IMR-90 (cell line): ENCODE measurements around the gene KIF1B.

Experiments used
- CHD1 ChIP-seq: IDR thresholded peaks from 2 replicates; pipeline ENCODE4 v1.6.1; 2012; ENCODE audit warnings: low read depth, low read length, improper control_type of control experiment
- FOS ChIP-seq: fragments of 150-350 bp; IDR thresholded peaks from 2 replicates; pipeline ENCODE4 v1.6.1; 2016; ENCODE audit warnings: low read depth, low read length
- MAZ ChIP-seq: IDR thresholded peaks from 2 replicates; pipeline ENCODE4 v1.6.1; 2012; ENCODE audit warnings: low read depth, mild to moderate bottlenecking, low read length, improper control_type of control experiment, moderate library complexity, borderline replicate concordance
- MXI1 ChIP-seq: IDR thresholded peaks from 2 replicates; pipeline ENCODE4 v1.6.1; 2012; ENCODE audit warnings: low read depth, mild to moderate bottlenecking, low read length, moderate library complexity, borderline replicate concordance
- NFE2L2 ChIP-seq: fragments of 150-350 bp; IDR thresholded peaks from 2 replicates; pipeline ENCODE4 v1.6.1; 2016; ENCODE audit warnings: low read depth, mild to moderate bottlenecking, low read length
- POLR2A ChIP-seq: IDR thresholded peaks from 2 replicates; pipeline ENCODE4 v1.6.1; 2012; ENCODE audit warnings: mild to moderate bottlenecking, low read depth, low read length
- RAD21 ChIP-seq: IDR thresholded peaks from 2 replicates; pipeline ENCODE4 v1.6.1; 2012; ENCODE audit warnings: low read length, improper control_type of control experiment
- RCOR1 ChIP-seq: IDR thresholded peaks from 2 replicates; pipeline ENCODE4 v1.6.1; 2012; ENCODE audit warnings: mild to moderate bottlenecking, low read length, improper control_type of control experiment; ENCODE audit not compliant: insufficient replicate concordance
- RFX5 ChIP-seq: IDR thresholded peaks from 2 replicates; pipeline ENCODE4 v1.8.0; 2012; ENCODE audit warnings: low read depth, mild to moderate bottlenecking, low read length, moderate library complexity
- TF ChIP-seq, protein P1 (sequence below): conservative IDR thresholded peaks from 2 replicates; pipeline ENCODE4 v1.5.1; 2012; ENCODE audit warnings: mild to moderate bottlenecking, low read depth, low read length, improper control_type of control experiment
- TF ChIP-seq, protein P2 (sequence below): fragments of 150-350 bp; IDR thresholded peaks from 2 replicates; pipeline ENCODE4 v1.6.1; 2017; ENCODE audit warnings: mild to moderate bottlenecking, antibody characterized with exemption, low read length, low read depth

DNA sequence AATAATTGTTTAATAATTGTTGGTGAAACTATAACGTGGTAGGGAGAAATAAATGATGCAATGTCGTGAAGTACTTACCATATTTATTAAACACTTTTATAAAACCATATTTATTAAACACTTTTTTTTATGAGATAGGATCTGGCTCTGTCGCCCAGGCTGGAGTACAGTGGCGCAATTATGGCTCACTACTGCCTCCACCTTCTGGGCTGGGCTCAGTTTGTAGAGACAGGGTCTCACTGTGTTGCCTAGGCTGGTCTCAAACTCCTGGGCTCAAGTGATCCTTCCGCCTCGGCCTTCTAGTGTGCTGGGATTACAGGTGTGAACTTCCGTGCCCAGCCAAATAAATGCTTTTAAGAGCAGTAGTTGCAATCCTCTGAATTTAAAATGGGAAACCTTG is 112.5 kb downstream of the KIF1B start:
- TF ChIP-seq NFE2L2: no peak
- no peak for TF ChIP-seq RAD21
- TF ChIP-seq, protein P1, sequence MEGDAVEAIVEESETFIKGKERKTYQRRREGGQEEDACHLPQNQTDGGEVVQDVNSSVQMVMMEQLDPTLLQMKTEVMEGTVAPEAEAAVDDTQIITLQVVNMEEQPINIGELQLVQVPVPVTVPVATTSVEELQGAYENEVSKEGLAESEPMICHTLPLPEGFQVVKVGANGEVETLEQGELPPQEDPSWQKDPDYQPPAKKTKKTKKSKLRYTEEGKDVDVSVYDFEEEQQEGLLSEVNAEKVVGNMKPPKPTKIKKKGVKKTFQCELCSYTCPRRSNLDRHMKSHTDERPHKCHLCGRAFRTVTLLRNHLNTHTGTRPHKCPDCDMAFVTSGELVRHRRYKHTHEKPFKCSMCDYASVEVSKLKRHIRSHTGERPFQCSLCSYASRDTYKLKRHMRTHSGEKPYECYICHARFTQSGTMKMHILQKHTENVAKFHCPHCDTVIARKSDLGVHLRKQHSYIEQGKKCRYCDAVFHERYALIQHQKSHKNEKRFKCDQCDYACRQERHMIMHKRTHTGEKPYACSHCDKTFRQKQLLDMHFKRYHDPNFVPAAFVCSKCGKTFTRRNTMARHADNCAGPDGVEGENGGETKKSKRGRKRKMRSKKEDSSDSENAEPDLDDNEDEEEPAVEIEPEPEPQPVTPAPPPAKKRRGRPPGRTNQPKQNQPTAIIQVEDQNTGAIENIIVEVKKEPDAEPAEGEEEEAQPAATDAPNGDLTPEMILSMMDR: no peak
- TF ChIP-seq MAZ: no peak
- TF ChIP-seq, protein P2, sequence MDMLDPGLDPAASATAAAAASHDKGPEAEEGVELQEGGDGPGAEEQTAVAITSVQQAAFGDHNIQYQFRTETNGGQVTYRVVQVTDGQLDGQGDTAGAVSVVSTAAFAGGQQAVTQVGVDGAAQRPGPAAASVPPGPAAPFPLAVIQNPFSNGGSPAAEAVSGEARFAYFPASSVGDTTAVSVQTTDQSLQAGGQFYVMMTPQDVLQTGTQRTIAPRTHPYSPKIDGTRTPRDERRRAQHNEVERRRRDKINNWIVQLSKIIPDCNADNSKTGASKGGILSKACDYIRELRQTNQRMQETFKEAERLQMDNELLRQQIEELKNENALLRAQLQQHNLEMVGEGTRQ: no peak
- no peak for TF ChIP-seq RCOR1
- no peak for TF ChIP-seq POLR2A
- no peak for TF ChIP-seq RFX5
- no peak for TF ChIP-seq MXI1
- no peak for TF ChIP-seq CHD1
- no peak for TF ChIP-seq FOS
